Heart right ventricle (tissue), 16 donors: ENCODE data around the gene MOB3B. TPM values are rescaled to one million over a fixed set of nuclear protein-coding genes. Genes with fewer than 3 reads are reported as not detected.

ENCODE experiments used
- ATAC-seq, 8 donors: fragments of 200-7000 bp; cut with Tn5 transposase; one replicate each; pipeline ENCODE4 v1.9.1; 2020; ENCODE audit warnings: mild to moderate bottlenecking in 8 of 8, moderate library complexity in 8 of 8, moderate number of reproducible peaks in 1 of 8
- DNase-seq, 2 donors: peaks; one replicate each; pipeline ENCODE4 v3.0.0-alpha.2; 2020
- H3K27ac ChIP-seq, 10 donors: fragments of 200-600 bp; sonication (generic) in 2 of 10; one replicate each; pipeline versions ENCODE4 v1.5.0 to v1.8.0; 2020 to 2022; ENCODE audit warnings: mild to moderate bottlenecking in 3 of 10
- H3K27me3 ChIP-seq, 7 donors: fragments of 200-600 bp; one replicate each; pipeline ENCODE4 v1.8.0; 2021 to 2022; ENCODE audit warnings: mild to moderate bottlenecking in 2 of 7
- H3K36me3 ChIP-seq, 9 donors: fragments of 200-600 bp; sonication (generic) in 1 of 9; one replicate each; pipeline versions ENCODE4 v1.5.0 to v1.8.0; 2020 to 2022; ENCODE audit warnings: mild to moderate bottlenecking in 2 of 9
- H3K4me1 ChIP-seq, 9 donors: fragments of 200-600 bp; sonication (generic) in 1 of 9; one replicate each; pipeline versions ENCODE4 v1.5.0 to v1.8.0; 2020 to 2022; ENCODE audit warnings: mild to moderate bottlenecking in 4 of 9
- H3K4me3 ChIP-seq, 10 donors: fragments of 200-600 bp; sonication (generic) in 2 of 10; one replicate each; pipeline versions ENCODE4 v1.5.0 to v1.8.0; 2020 to 2022; ENCODE audit warnings: mild to moderate bottlenecking in 7 of 10, moderate library complexity in 2 of 10
- H3K9me3 ChIP-seq, 11 donors: fragments of 200-600 bp in 10 of 11; sonication (generic) in 2 of 11; one replicate each; pipeline versions ENCODE4 v1.5.0 to v1.8.0; 2013 to 2022; ENCODE audit warnings: mild to moderate bottlenecking in 2 of 11, control low read depth in 1 of 11, moderate library complexity in 1 of 11
- CTCF ChIP-seq, 9 donors: fragments of 200-600 bp; sonication (generic) in 2 of 9; IDR thresholded peaks; one replicate each; pipeline versions ENCODE4 v1.5.0 to v1.8.0; 2021 to 2022; ENCODE audit warnings: antibody characterized with exemption in 9 of 9, mild to moderate bottlenecking in 5 of 9, moderate library complexity in 1 of 9
- WGBS, 2 donors: extraction: QIAGEN DNeasy Blood & Tissue Kit; methylation state at CpG; one replicate each; pipeline ENCODE4 v1.1.7; 2013; ENCODE audit warnings: inconsistent platforms in 1 of 2; 5-methylcytosine and 5-hydroxymethylcytosine counted together
- intact Hi-C, 10 donors: fragments of 100-400 bp; cut with DNase I; formaldehyde crosslinking; loops; one replicate each; pipeline versions ENCODE4 v1.11.1 to v1.14.2; 2022
- polyA plus RNA-seq, 2 donors: library from polyadenylated mRNA; stranded (reverse); fragments of 200-250 nt; gene quantifications; one replicate each; pipeline ENCODE4 v1.2.3, GENCODE V29; 2013
- total RNA-seq, 10 donors: library from RNA; stranded (reverse); fragmentation: NEBNext Ultra II Directional in 3 of 10; extraction: Animal tissue kit (Norgen Biotek cat#: 25700) in 3 of 10; gene quantifications; one replicate each; pipeline versions ENCODE4 v1.2.1 to v1.2.4, GENCODE V29; 2021 to 2023
- donor health status: Arrhythmogenic right ventricular cardiomyopathy.
- donor health status: ischemic (EF 13 %, LVEDD 7.1; RV severe dilation, severe dysfunction).
- donor health status: healthy with polysubstance abuse.
- donor health status: DM: no; HTN: yes; CAD: no.
- donor health status: DM: no; HTN: no; CAD: no.
- donor health status: ischemic (EF 25% LVEDD 6.9; RV normal size, moderate dysfunction).
- donor health status: ischemic (EF 25% LVEDD 5.7; RV mildly dilated, moderate dysfunction).
- donor health status: healthy.
- donor health status: DM: yes; HTN: yes; CAD: no.
- donor health status: Ischemic cardiomyopathy.
- donor health status: ischemic (EF 35%, LVEDD 5.7; RV mildly dilated, moderate dysfunction).
- donor health status: nonischemic (EF 11% LVEDD 7.7; RV severe dilation, severe dysfunction).
- donor health status: DM: yes; HTN: yes; CAD: no.
- donor health status: PGD.
- donor health status: ischemic (EF 29% LVEDD 5.4; RV normal size, mild dysfunction).
- donor health status: nonischemic (EF 23%, LVEDD 6.1; RV moderate dilation, normal function).

MOB3B gene
- total and polyA plus RNA-seq, 12 donors = 0.39 to 2.3 (median 1.3) TPM

- intact Hi-C loops = loop anchor here in 1 of 10 donors (1.0 kb wide), 1 partner anchor 37 kb away; no protein-coding TSS in a partner anchor
- WGBS, 2 donors = 93 to 95% methylated on average over 1 of the region's 1 CpG
- H3K27ac ChIP-seq = no peak overlapping the region
- ATAC-seq (no peak), DNase-seq (no peak)
- H3K36me3 ChIP-seq = no peaks in the 10 kb centered on the region
- H3K9me3 ChIP-seq = no peaks in the 10 kb centered on the region
- H3K4me3 ChIP-seq = no peak overlapping the region
- no peaks in the 10 kb centered on the region for H3K4me1 ChIP-seq
- no peaks in the 10 kb centered on the region for H3K27me3 ChIP-seq
- TF ChIP-seq CTCF (IDR thresholded peaks at IDR 0.05) = no peak
Measured at GRCh38 chr9:27487927-27488326, 41.7 kb downstream of the MOB3B start.

GRCh38 chr9:27487128-27487640 lies 42.4 kb downstream of the MOB3B start:
- intact Hi-C loops = no loop called here
- H3K4me1 ChIP-seq = no peaks in the 10 kb centered on the region
- H3K9me3 ChIP-seq = no peaks in the 10 kb centered on the region
- H3K27me3 ChIP-seq = no peaks in the 10 kb centered on the region
- H3K36me3 ChIP-seq = no peaks in the 10 kb centered on the region
- no peak for TF ChIP-seq CTCF (IDR thresholded peaks at IDR 0.05)
- WGBS, 2 donors = 53 to 82% methylated on average over 5 of the region's 5 CpGs
- ATAC-seq = no peak
- no peak overlapping the region for H3K4me3 ChIP-seq
- no peak for DNase-seq
- no peak overlapping the region for H3K27ac ChIP-seq

- 98 to 100% methylated on average over 1 of the region's 1 CpG for WGBS, 2 donors
- Histone ChIP-seq H3K4me3 (no peak overlapping the region), H3K27me3 (no peaks in the 10 kb centered on the region), H3K4me1 (no peaks in the 10 kb centered on the region), H3K36me3 (no peaks in the 10 kb centered on the region), H3K27ac (no peak overlapping the region), H3K9me3 (no peaks in the 10 kb centered on the region)
- ATAC-seq (no peak), DNase-seq (no peak)
- intact Hi-C loops = no loop called here
- TF ChIP-seq CTCF (IDR thresholded peaks at IDR 0.05) = no peak
Measured at GRCh38 chr9:27485158-27485557, 44.5 kb downstream of the MOB3B start.

- intact Hi-C loops = no loop called here
- 93 to 94% methylated on average over 6 of the region's 6 CpGs for WGBS, 2 donors
- H3K9me3 ChIP-seq = peaks cover 0 to 15% (median 6%) of the 10 kb centered on the region in 11 donors
Measured at GRCh38 chr9:27483576-27483975, 46.0 kb downstream of the MOB3B start.

More at GRCh38 chr9:27483576-27483975, 46.0 kb downstream of the MOB3B start:
- H3K27ac ChIP-seq = no peak overlapping the region
- H3K27me3 ChIP-seq = no peaks in the 10 kb centered on the region
- H3K36me3 ChIP-seq = no peaks in the 10 kb centered on the region
- peaks cover 0 to 3% (median 0%) of the 10 kb centered on the region in 9 donors for H3K4me1 ChIP-seq
- no peak for ATAC-seq
- DNase-seq = no peak
- no peak overlapping the region for H3K4me3 ChIP-seq
- no peak for TF ChIP-seq CTCF (IDR thresholded peaks at IDR 0.05)
